ENCODE data around the gene EPB41L4B.

GRCh38 chr9:109138421-109138820, 182.4 kb downstream of the EPB41L4B start:
- TF ChIP-seq EZH2phosphoT487 (IDR thresholded peaks at IDR 0.05; ENCODE audit: borderline replicate concordance) (no peak), CTCF (conservative IDR thresholded peaks at IDR 0.05; ENCODE audit: low read length) (no peak)
